AG04449 (cell line): ENCODE measurements around the gene RBPJL.
"Not testable (repeated sequence)": the region's sequence is repeated elsewhere in the genome, so short reads cannot be mapped to it uniquely, and the experiment has no call there.

Source experiments
- CTCF ChIA-PET: fragments of 350-600 bp; formaldehyde crosslinking; extraction: SDS; loops from one replicate; lab custom pipeline; 2021; ENCODE audit warnings: antibody characterized with exemption; lab: Yijun Ruan, JAX
- POLR2A ChIA-PET: fragments of 400-600, 350-600 bp; formaldehyde crosslinking; extraction: SDS; loops from one replicate; lab custom pipeline; 2020; ENCODE audit warnings: antibody characterized with exemption, inconsistent platforms; lab: Yijun Ruan, JAX
- DNase-seq: peaks from one replicate; pipeline ENCODE4 v3.0.0-alpha.2; 2010; ENCODE audit warnings: low read depth, low spot score
- H3K4me3 ChIP-seq: 2 replicates; pipeline ENCODE4 v1.5.1; 2011; ENCODE audit warnings: low read depth, mild to moderate bottlenecking, control low read depth, low read length
- CTCF ChIP-seq: IDR thresholded peaks from one replicate; pipeline ENCODE4 v1.5.1; 2011; ENCODE audit warnings: mild to moderate bottlenecking, moderate library complexity, low read length, control low read depth, inconsistent platforms; ENCODE audit not compliant: insufficient read depth; ENCODE audit errors: missing control alignments

The RBPJL gene

GRCh38 chr20:45346851-45347250 lies 40.2 kb downstream of the RBPJL start:
- ChIA-PET POLR2A (interaction anchor here (0.6 to 6.1 kb wide), 8 partner anchors 9 to 434 kb away, joined by 3 to 91 read pairs (median 7); partner anchors contain the start of gene SYS1), CTCF (interaction anchor here (0.7 to 5.9 kb wide), 8 partner anchors 8 to 90 kb away, joined by 3 to 60 read pairs (median 4); partner anchors contain the start of gene SYS1)
- no peak for DNase-seq
- no peak for TF ChIP-seq CTCF
- H3K4me3 ChIP-seq = peak overlapping the region; percentile 84

- ChIA-PET POLR2A (interaction anchor here (1.1 to 6.1 kb wide), 9 partner anchors 10 to 433 kb away, joined by 3 to 91 read pairs (median 7); partner anchors contain the start of gene SYS1), CTCF (interaction anchor here (0.6 to 5.9 kb wide), 11 partner anchors 8 to 589 kb away, joined by 3 to 60 read pairs (median 4); partner anchors contain the start of gene SYS1)
- no peak for DNase-seq
- peak overlapping the region; percentile 84 for H3K4me3 ChIP-seq
- no peak for TF ChIP-seq CTCF
Observed at GRCh38 chr20:45347297-45347935, 40.8 kb downstream of the RBPJL start.

GRCh38 chr20:45347936-45348778 lies 41.5 kb downstream of the RBPJL start, which contains the start of gene SDC4:
SDC4 (minus strand) TSS chr20:45348424; CDS start chr20:45348384, 40 bp downstream.
- CTCF ChIA-PET = interaction anchor here (0.6 to 5.9 kb wide), 10 partner anchors 7 to 588 kb away, joined by 3 to 60 read pairs (median 4); partner anchors contain the start of gene SYS1
- no peak for TF ChIP-seq CTCF
- H3K4me3 ChIP-seq = peak within 1 kb of the TSS; percentile 84
- POLR2A ChIA-PET = interaction anchor here (0.6 to 6.1 kb wide), 9 partner anchors 10 to 427 kb away, joined by 3 to 91 read pairs (median 3); partner anchors contain the start of gene SYS1
- no peak for DNase-seq

- ChIA-PET CTCF (interaction anchor here (1.5 kb wide), 1 partner anchor 13 kb away, joined by 9 read pairs; the partner anchor contains the start of gene SYS1), POLR2A (no interaction called here)
- H3K4me3 ChIP-seq = no peak overlapping the region
- DNase-seq = no peak
- no peak for TF ChIP-seq CTCF
Observed at GRCh38 chr20:45350217-45350616, 43.6 kb downstream of the RBPJL start.

GRCh38 chr20:45350795-45351194 lies 44.2 kb downstream of the RBPJL start:
- H3K4me3 ChIP-seq, DNase-seq, POLR2A ChIA-PET: not testable (repeated sequence)
- CTCF ChIA-PET = interaction anchor here (1.5 kb wide), 1 partner anchor 12 kb away, joined by 9 read pairs; the partner anchor contains the start of gene SYS1

GRCh38 chr20:45352729-45353128 lies 46.1 kb downstream of the RBPJL start:
- no peak for TF ChIP-seq CTCF
- ChIA-PET CTCF (interaction anchor here (0.9 to 3.7 kb wide), 8 partner anchors 9 to 418 kb away, joined by 3 to 44 read pairs (median 4); partner anchors contain the start of gene SYS1), POLR2A (no interaction called here)
- DNase-seq = no peak
- no peak overlapping the region for H3K4me3 ChIP-seq
